GM12872 (cell line): ENCODE measurements around the gene USP37.

Experiments
- TF ChIP-seq, protein P1 (sequence below): IDR thresholded peaks from 3 replicates; pipeline ENCODE4 v1.5.1; 2011; ENCODE audit warnings: low read depth, mild to moderate bottlenecking, low read length, moderate library complexity; ENCODE audit not compliant: insufficient read depth

The USP37 gene

DNA sequence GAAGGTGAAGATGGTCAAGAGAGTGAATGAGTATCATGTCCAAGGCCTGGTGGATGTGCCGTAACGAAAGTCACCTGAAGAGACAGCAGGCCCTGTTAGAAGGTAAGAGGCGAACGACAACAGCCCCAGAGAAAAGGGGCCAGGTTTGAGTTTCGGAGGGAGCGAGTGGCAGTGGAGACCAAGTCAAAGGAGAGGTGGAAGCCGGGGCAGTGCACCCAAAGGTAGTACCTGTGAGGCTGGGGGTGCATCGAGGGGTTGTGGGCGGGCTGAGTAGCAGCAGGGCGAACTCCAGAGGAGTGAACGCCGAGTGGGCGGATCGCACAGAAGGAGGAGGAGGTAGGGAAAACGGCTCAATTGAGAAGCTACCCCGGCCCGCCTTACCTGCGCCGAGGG is 358 bp downstream of the USP37 start:
- TF ChIP-seq, protein P1, sequence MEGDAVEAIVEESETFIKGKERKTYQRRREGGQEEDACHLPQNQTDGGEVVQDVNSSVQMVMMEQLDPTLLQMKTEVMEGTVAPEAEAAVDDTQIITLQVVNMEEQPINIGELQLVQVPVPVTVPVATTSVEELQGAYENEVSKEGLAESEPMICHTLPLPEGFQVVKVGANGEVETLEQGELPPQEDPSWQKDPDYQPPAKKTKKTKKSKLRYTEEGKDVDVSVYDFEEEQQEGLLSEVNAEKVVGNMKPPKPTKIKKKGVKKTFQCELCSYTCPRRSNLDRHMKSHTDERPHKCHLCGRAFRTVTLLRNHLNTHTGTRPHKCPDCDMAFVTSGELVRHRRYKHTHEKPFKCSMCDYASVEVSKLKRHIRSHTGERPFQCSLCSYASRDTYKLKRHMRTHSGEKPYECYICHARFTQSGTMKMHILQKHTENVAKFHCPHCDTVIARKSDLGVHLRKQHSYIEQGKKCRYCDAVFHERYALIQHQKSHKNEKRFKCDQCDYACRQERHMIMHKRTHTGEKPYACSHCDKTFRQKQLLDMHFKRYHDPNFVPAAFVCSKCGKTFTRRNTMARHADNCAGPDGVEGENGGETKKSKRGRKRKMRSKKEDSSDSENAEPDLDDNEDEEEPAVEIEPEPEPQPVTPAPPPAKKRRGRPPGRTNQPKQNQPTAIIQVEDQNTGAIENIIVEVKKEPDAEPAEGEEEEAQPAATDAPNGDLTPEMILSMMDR = no peak

DNA sequence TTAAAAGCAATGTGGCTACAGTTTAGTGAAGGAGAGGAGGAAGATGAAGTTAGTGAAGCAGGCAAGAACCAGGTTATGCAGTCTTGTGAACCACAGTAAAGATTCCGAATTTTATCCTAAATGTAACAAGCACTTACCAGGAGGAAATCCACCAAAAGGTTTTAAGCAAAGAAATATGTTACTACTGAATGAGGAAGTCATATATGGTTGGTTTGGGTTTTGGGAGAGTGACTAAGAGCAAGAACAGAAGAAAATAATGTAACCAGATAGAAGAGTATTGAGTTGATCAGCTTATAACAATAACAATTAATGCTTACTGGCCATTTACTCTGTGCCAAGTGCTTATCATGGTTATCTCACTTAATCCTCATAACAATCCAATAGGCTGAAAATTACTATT is 1.9 kb downstream of the USP37 start:
- TF ChIP-seq, protein P1 = no peak

DNA sequence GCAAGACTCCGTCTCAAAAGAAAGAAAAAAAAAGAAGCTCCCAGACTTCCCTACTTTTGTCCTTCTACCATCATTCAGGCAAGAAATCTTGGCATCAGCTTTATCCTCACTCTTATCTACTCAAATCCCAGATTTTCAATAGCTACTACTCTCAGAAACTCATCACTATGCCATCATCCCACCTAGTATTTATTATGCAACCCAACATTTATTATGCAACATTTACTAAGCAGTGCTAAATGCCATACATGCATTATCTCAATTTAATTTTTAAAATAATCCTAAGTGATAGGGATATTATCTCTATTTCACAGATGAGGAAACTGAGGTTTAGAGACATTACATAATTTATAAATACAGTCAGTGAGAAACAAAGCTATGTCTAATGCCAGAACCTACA is 4.1 kb downstream of the USP37 start:
- TF ChIP-seq, protein P1 = no peak

DNA sequence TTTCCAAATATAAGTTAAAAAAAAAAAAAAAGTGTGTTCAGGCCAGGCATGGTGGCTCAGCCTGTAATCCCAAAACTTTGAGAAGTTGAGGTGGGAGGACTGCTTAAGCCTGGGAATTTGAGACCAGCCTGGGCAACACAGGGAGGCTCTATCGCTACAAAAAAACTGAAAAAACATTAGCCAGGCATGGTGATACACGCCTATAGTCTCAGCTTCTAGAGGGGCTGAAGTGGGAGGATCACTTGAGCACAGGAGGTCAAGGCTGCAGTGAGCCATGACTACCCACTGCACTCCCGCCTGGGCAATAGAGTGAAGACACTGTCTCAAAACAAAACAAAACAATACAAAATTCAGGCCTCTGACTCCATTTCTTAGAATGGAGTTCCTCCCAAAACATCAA is 9.2 kb downstream of the USP37 start:
- TF ChIP-seq, protein P1 = no peak

DNA sequence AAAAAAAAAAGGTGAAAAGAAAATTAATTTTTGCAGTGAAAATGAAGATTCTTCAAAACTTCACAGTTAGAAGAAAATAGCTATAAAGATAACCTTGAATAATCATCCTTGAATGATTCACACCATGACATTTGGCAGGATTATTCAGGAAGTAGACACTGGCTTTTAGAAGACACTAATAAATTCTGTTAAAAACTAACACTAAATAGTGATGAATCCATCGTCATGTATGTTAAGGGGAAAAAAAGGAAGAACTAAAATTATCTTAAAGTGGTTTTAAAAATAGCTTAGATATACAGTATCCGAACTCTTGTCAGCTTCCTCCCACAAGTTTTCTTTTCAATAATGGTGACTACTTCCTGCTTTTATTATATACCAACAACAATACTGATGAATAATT is 10.2 kb downstream of the USP37 start:
- TF ChIP-seq, protein P1 = no peak

DNA sequence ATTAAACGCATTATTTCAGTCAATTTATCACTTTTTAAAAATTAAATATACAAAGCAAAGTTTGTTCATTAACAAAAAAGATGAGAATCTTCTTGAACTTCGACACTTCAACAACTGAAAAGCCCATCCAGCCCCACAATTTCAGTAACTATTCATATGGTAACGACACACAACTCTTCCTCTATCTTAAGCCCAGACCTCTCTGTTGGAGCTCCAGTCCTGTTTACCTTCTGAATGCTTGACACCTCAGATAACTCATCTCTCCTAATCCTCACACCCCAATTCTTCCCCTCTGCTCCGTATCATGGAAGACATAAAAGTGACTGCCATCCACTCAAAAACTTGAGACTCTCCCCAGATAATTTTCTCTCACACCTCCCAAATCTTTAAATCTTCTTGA is 12.6 kb downstream of the USP37 start:
- TF ChIP-seq, protein P1 = no peak

DNA sequence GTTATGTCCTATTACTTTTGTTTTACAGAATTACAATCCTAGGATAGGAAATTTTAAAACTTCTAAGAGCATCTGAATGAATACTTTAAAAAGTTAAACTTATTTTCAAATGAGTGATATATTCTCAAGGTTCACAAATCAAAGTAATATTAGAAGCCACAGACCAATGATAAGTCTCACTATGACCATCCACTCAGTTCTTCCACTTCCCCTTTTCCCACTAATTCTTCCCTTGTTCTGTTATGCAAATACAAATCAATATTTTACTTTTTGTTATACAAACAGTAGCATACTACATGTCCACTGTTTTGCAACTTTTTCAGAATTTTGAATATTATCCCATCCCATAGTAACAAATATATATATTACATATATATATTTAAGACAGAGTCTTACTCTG is 20.2 kb downstream of the USP37 start:
- TF ChIP-seq, protein P1 = no peak

DNA sequence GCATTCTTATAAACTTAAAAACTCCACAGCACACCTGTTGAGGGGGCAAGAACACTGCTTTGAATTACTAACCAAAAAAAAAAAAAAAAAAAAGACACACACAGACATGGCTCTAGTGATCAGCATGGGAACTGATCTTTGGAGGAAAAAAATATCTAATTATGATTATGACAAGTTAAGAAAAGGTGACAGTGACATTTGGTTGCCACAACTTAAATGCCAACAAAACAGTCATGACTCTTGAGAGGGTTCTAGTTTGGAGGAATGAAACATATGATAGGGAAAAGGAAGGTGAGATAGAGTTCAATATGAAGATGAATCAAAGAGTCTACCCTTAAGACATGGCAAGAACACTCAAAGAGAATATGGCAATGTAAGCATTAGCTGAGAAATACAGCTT is 20.6 kb downstream of the USP37 start:
- TF ChIP-seq, protein P1 = no peak
